SH-SY5Y (cell line): ENCODE data around the gene TFB2M.

Source experiments
- GATA2 ChIP-seq: IDR thresholded peaks from 2 replicates; pipeline ENCODE4 v1.6.1; 2011; ENCODE audit warnings: mild to moderate bottlenecking, low read depth, low read length
- GATA3 ChIP-seq: IDR thresholded peaks from 2 replicates; pipeline ENCODE4 v1.6.1; 2011; ENCODE audit warnings: low read depth, mild to moderate bottlenecking, low read length, moderate library complexity

- TF ChIP-seq GATA2 (no peak), GATA3 (no peak)
Measured at GRCh38 chr1:246528933-246529731, 36.9 kb downstream of the TFB2M start.
